Erythroblast (primary cell): ENCODE results near the gene ATP2A3.

ENCODE experiments used
- GATA1 ChIP-seq: IDR thresholded peaks from 2 replicates; pipeline ENCODE4 v1.6.1; 2011; ENCODE audit warnings: low read depth, mild to moderate bottlenecking, control low read depth, low read length, moderate library complexity
- POLR2A ChIP-seq: IDR thresholded peaks from 2 replicates; pipeline ENCODE4 v1.6.1; 2011; ENCODE audit warnings: mild to moderate bottlenecking, low read length

DNA sequence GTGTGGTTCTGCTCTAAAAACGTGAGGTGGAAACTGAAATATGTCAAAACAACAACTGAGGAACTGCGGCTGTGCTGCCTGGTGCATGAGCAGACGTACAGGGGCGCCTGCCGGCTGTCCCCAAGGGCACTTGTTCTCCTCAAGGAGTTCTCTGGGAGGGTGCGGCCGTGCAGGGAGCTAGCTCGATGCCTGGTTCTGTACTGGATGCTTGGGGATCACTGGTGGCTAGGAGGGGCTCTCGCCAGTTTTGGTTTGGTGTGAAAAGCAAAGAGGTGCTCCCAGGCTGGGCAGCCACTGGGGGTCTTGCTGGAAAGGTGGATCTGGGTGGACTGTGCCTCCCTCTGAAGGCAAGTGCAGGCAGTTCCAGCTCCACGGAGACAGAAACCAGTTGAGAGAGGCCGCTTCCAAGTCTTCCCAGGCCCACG, 41.9 kb upstream of the ATP2A3 start:
- TF ChIP-seq POLR2A (no peak), GATA1 (no peak)
